Activated CD8-positive, alpha-beta memory T cell treated with anti-CD3 and anti-CD28 coated beads for 48 hours (primary cell): ENCODE results near the gene RASA3.
"Not testable (repeated sequence)": the region's sequence is repeated elsewhere in the genome, so short reads cannot be mapped to it uniquely, and the experiment has no call there.

Experiments used
- DNase-seq, 3 experiments: peaks; one replicate each; pipeline ENCODE4 v3.0.0-alpha.2; 2020; ENCODE audit warnings: low read depth in 2 of 3, low spot score in 2 of 3

Gene RASA3

DNA sequence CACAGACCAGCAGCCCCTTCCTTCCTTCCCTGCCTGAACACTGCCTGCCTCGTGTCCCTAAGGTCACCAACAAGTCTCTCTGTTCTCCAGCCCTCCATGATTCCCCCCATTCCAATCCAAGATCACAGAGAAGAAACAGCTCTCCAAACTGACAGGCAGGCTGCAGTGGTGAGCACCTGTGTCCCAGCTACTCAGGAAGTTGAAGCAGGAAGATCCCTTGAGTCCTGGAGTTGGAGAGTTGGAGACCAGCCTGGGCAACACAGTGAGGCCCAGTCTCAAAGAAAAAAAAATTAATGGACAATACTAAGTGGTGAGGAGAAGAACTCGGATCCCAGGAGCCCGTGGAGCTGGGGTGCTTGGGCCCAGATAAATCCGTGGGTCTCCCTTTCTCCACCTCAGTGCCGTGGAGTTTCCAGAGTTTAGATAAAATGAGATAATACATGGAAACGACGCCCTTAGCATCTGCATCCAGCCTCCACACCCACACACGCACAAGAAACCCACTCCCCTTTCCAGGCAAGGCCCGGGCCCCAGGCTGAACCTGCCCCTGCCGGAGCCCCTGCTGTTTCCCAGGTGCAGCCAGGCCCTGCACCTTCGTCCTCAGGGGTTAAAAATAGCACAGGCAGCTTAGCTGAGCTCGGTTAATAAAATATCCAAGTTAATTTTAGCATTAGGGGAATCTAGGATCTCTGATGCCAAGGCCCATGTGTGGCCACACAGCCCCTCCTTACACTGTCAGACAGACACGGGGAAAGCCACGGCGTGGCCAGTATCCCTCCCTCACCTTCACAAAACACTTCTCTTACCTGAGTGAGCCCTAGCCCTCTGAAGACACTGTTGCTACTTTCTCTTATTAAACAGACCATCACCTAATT lies 4.7 kb downstream of the RASA3 start:
- DNase-seq, result no peak

DNA sequence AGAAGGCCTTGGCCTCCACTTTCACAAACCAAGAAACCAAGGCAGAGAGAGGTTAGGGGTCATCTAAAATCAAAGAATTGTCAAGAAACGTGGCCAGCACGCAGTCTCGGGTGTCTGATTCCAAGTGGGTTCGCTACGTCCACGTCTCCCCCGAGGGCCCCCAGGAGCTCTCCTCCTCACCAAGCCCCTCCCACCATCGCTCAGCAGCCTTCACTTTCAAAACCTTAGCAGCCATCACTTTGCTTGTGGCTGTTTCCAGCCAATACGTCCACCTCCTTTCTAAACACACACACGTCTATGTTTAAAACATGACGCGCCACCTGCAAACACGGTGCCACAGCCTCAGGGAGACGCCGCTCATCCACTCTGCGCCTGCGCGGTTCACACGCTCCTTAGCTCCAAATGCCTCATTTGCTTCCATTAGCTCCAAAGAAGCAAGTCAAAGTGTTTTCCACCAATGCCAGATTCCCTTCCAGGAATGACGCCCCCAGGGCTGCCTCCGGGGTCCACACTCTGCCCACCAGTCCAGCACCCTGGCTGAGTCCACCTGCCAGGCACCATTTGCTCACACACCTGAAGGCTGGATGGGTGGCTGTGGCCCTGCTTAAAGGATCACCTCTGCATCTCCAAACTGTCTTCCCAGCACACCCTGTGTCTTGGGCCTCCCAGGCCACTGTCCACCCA lies 5.5 kb downstream of the RASA3 start:
- no peak for DNase-seq

DNA sequence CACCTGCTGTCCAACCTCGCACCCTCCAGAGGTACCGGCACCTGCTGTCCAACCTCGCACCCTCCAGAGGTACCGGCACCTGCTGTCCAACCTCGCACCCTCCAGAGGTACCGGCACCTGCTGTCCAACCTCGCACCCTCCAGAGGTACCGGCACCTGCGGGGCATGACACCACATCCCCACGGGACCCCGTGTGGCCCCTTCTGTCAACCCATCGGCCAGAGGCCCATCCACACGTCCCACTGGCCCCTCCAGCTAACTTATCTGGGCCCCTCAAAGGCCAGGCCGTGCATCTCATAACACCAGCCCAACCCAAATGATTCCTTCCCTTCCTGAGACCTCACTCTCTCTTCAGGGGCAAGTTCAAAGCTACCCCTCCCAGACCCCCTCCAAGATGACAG lies 6.3 kb downstream of the RASA3 start:
- not testable (repeated sequence) for DNase-seq

DNA sequence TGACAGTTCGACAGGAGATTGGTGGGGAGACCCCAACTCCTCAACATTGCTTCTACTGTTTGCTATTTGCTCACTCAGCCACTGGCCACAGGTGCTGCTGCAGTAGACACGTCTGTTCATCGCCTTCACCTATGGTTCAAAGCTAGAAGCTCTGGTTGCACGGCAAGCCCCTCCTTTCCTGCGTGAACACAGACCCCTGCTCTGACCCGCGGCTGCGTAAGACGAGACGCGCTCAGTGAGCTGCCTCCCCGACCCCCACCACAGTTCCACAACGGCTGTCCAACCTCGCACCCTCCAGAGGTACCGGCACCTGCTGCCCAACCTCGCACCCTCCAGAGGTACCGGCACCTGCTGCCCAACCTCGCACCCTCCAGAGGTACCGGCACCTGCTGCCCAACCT lies 6.8 kb downstream of the RASA3 start:
- DNase-seq, result no peak

DNA sequence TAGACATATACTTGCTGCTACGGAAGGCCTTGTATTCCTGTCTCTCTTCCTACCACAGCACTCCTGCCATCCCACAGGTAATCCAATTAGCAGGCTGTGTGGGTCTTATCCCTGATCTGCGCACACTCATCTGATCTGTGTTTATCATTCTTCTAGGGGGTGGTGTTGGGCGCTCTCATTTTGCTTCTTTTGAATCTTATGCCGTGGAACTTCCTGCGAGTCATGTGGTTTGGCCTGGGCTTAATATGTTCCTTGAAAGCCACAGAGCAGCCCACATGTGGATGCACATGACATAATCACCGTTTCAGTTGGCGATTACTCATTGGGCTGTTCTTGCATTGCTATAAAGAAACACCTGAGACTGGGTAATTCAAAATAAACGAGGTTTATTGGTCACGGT lies 7.5 kb downstream of the RASA3 start:
- DNase-seq, result peak in 1 of 3 experiments; percentile 53

DNA sequence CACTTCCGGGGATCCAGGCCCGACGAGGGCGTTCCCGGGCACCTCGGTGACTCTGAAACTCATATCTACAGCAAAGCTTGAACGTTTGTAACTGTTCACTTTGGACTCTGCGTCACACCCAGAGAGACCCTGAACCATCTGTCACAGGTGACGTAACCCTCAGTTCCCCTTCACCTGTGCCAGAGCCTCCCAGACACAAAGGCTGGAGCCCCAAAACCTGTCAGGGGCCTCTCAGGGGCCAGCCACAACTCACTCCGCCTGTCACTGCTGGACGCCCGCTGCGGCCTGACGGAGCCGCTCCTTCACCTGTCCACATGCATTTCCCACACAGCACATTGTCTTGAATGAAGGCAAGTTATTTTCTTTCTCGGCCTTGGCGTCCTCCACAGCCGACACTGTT lies 8.0 kb downstream of the RASA3 start:
- no peak for DNase-seq

DNA sequence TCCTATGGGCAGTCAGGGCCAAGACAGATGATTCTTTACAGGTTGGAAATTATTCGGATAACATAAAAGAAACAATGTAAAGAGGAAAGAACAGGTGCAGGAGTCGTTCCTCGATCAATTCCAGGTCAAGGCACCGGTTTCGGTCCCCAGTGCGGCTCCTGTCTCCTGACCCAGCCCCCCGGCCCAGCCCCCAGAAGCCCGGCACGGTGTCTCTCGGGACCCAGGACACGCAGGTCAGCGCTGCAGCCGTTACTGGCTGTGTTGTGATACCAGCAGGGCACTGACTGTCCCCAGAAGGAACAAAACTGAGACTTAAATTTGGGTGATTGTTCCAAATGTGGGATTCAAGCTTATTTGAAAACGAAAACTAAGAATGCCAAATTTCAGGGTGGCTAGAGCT lies 8.5 kb downstream of the RASA3 start:
- no peak for DNase-seq

DNA sequence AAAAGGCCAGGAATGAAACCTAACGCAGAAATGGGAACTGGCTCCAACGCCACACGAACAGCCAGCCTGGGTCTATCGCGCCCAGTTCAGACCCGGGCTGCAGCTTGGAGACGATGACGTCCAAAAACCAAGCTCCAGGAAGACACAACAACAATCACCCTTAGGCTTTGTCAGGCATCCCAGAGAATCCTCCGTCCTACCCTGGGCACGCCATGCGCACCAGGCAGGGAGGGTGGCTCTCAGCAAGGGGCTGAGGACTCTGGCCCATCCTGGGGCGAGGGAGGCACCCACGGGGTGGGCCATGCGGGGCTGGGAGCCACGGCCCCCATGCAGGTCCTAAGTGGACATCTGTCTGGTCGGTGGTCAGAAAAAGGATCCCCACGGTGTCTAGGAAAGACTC lies 9.0 kb downstream of the RASA3 start:
- DNase-seq, result no peak

DNA sequence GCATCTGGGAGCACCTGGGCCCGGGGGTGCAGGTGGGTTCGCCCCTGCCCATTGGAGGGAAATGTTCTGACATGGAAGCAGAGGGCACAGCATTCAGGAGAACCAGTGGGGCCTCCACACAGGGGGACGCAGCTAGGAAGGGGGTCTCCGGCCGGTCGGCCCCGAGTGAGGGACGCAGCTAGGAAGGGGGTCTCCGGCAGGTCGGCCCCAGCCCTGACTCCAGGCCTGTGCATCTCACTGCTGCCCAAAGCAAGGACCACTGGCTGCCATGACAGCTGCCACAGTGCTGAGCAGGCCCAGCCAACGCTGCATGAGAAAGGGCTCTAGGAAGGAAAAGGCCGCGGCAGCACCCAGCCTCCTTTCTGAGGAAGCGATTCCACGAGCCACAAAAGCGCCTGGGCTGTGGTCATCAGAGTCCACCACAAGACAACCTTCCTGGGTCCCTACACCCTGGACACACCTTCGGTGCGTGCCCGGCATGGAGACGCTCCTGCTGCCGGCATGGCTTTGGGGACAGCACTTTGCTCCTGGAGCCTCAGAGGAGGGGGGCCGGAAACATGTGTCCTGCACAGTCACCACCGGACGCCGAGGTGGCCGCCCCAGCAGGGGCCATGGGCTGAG lies 9.7 kb downstream of the RASA3 start:
- DNase-seq, result no peak

DNA sequence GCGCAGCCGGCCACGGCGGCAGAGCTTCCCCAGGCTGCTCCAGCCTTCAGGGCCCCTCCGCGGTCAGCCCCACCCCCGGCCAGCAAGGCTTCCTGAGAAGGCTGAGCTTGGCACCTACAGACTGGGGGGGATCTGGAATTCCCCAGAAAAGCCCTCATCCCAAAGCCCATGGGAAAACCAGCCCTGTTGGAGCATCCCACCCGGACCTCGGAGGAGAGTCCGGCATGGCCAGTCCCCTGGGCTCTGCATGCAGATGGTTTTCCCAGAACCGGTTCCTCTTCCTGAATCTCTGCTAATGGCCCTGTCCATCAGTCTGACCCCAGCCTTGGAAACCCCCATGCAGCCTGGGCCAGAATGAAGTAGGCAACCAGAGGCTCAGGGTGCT lies 10.3 kb downstream of the RASA3 start:
- DNase-seq, result no peak

DNA sequence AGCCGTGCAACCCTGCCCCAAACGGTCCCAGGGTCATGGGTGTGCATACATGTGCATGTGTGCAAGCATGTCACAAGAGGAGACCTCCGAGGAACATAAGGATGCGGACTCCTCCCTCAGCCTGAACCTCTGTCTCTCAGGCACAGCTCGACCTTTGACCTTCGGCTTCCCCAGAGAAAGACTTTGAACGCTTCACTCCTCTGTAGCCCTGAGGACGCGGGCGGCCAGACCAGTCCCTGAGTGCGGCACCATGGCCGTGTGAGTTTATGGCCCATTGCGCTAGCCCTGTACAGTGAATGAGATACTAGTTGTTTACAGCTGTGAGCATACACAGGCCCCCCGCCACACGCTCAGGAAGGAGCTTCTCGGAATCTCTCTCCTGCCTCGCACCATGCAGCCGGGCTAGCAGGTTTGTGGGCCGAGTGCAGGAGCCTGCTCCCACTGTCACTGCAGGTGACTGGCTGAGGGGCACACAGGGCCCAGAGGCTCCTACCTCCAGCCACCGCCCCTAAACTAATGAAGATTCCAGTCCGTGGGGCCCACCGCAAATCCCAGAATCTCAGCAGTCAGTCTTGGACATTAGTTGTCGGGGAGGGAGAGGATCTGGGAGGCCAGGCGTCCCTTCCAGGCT lies 10.8 kb downstream of the RASA3 start:
- no peak for DNase-seq

DNA sequence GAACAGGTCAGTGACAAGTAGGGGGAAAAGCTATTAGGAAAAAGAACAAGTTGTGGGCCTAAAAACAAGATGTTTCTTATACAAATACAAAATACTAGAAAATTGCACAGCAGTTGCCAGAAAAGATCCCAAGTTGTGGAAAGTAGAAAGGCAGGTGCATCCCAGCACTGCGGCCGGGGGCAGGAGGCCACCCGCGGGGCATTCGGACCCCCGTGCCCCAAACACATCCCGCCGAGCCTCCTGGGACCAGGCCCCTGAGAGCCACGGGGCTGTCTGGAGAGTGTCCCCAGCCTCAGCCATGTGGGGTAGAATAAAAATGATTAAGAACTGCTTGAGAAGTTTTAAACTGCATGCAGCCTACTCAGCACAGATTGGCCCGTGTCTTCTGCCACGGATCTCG lies 11.4 kb downstream of the RASA3 start:
- no peak for DNase-seq

DNA sequence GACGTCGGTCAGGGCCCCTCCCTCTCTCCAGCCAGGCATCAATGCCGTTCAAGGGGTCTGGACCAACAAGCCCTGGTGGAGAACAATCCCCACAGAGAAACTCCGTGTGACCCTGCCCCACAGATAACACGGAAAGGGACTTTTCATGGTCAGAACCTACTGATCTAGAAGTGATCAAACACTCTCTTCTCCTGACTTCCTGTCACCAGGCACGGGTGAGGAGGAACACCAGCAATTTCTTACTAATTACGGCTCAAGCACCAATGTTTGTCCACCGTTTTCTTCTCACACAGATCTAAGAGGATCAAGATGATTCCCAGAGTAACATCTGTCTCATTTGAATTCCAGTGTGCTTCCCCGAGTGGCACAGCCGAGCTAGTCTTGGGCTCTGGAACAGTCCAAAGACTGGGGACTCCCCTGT lies 11.8 kb downstream of the RASA3 start:
- DNase-seq, result no peak

DNA sequence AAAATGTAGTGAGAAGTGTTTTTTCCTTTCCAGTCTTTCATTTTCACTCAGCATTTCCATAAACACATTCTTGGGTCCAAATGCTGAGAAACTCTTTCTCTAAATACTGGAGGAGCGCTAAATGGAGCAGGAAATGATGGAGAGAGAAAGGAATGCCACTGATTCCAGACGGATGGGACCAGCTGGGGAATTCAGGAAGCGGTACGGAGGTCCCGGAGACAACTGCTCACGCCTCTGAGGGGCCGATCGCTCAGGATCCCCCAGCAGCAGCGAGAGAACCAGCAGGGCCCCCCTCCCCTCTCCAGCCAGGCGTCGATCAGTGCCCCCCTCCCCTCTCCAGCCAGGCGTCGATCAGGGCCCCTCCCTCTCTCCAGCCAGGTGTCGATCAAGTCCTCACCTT lies 13.2 kb downstream of the RASA3 start:
- DNase-seq, result no peak

DNA sequence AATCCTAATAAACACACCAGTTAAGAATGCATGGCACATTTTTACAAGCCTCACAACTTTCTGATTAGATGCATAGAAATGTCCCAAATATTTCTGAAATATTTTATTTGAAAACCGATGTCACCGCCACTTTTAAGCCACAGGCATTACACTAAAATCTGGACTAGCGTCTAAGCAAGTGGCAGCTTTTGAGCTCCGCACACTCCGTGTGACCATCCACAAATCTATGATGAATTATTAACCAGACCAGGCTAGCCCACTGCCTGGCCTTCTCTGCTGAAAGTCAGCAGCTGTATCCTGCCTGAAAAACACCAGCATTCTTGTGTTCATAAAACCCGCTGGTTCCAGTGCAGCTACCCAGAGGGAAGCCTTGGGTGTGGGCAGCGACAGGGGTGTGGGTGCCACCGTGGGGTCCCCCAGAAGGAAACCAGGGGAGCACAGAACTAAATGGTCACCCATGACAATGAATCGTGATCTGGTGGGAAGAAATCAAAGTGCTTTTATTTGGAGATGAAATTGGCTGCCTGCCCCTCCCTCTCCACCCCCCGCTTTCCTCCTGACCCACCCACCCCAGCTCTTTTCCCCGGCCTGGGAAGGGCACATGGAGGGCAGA lies 13.8 kb downstream of the RASA3 start:
- no peak for DNase-seq

DNA sequence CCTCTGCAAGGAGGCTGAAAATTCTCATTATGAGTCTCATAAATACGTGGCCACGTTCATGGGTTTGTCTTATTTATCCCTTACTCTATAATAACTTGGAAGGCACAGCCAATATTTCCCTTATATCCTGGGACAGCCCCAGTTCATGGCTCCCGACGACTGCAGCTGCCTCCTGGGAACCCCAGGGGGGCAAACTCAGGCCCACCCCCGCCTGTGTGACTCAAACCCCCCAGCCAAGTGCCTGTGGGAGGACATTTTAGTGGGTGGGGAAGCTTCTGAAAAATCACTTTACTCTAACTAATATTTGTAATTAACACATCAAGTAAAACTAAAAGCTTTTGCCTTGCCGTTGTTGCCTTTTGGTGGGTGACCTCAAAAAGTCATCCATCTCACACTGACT lies 14.3 kb downstream of the RASA3 start:
- DNase-seq, result no peak

DNA sequence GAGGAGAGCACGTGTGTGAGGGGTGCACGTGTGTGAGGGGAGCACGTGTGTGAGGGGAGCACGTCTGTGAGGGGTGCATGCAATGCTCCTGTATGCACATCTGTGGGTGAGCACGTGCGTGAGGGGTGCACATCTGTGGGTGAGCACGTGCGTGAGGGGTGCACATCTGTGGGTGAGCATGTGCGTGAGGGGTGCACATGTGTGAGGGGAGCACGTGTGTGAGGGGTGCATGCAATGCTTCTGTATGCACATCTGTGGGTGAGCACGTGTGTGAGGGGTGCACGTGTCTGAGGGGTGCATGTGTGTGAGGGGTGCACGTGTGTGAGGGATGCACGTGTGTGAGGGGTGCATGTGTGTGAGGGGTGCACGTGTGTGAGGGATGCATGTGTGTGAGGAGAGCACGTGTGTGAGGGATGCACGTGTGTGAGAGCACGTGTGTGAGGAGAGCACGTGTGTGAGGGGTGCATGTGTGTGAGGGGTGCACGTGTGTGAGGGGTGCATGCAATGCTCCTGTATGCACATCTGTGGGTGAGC lies 15.0 kb downstream of the RASA3 start:
- DNase-seq, result not testable (repeated sequence)

DNA sequence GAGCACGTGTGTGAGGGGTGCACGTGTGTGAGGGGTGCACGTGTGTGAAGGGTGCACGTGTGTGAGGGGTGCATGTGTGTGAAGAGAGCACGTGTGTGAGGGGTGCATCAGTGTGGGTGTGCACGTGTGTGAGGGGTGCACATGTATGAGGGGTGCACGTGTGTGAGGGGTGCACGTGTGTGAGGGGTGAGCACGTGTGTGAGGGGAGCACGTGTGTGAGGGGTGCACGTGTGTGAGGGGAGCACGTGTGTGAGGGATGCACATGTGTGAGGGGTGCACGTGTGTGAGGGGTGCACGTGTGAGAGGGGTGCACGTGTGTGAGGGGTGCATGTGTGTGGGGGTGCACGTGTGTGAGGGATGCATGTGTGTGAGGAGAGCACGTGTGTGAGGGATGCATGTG lies 15.7 kb downstream of the RASA3 start:
- no peak for DNase-seq

DNA sequence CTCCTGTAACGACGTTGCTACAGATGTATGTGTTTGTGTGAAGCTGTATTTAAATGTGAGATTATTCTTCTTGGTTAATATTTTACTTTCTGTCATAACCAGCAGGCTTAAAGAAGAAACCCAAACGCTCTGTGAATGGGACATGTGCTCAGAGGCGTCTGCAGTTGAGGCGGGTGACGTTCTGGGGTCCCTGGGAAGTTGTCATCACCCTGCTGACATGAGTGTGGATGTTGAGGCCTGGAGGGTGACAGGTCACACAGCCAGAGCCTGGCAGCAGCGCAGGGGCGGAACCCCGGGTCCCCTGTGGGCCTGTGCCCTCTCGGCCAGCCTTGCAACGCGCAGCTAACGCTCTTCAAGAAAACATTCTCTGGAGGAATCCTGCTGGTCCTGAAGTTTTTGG lies 16.6 kb downstream of the RASA3 start:
- no peak for DNase-seq

DNA sequence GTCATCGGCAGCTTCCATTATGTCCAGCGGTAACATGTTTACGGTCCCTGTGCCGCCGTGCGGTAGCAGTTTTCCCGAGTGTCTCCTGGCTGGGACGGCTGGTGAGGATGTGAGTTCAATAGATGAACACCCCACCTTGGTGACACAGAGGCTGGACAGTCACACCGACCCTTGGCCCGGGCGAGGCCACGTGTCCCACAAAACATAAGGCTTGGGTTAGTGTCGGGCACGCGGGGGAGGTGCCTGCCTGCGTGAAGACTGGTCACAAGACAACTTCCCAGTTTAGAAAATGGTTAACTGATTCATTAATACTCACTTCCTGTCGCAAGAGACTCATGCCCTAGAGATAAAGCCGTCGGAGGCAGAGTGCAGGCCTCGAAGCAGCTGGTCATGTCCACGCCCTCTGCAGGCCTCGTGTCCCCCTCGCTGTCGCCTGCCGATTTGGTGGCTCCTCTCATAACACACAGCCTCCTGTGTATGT lies 17.2 kb downstream of the RASA3 start:
- DNase-seq, result no peak

DNA sequence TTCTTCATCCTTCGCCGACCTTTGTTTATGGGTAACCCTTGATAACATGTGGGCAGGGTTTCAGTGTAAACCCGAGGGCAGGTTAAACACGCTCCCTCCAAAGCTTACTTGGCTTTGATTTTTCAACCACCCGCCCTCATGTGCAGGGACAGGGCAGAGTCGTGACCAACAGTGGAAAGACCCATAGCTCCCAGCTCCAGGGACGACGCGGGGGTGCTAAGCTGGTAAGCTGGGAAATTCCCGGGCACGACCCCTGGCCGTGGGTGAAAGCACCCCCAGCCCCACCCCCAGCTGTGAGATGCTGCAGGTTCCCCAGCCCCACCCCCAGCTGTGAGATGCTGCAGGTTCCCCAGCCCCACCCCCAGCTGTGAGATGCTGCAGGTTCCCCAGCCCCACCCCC lies 17.8 kb downstream of the RASA3 start:
- not testable (repeated sequence) for DNase-seq
